IMR-90 (cell line): ENCODE results near the gene CNNM2. TPM values are rescaled to one million over a fixed set of nuclear protein-coding genes. Genes with fewer than 3 reads are reported as not detected.

Experiments used
- ATAC-seq: fragments of 200-7000 bp; cut with Tn5 transposase; 2 replicates; pipeline ENCODE4 v1.9.1; 2020; ENCODE audit warnings: low read depth, mild to moderate bottlenecking, moderate library complexity
- BruUV-seq: library from RNA; stranded (reverse); fragments of 400-500 nt; replicated peaks from 2 replicates; lab custom pipeline; 2021; lab: Mats Ljungman, UMichigan
- CTCF ChIA-PET: fragments of 300-600 bp; formaldehyde crosslinking; extraction: SDS; loops from one replicate; lab custom pipeline; 2021; ENCODE audit warnings: antibody characterized with exemption; lab: Yijun Ruan, JAX
- POLR2A ChIA-PET: fragments of 300-600 bp; sonication (Branson Sonifier 250); formaldehyde crosslinking; loops from one replicate; lab custom pipeline; 2022; ENCODE audit warnings: antibody characterized with exemption; ENCODE audit not compliant: unreplicated experiment; lab: Charles Lee
- DNase-seq: peaks from one replicate; pipeline ENCODE4 v3.0.0; 2013
- H2AFZ ChIP-seq: replicated peaks from 2 replicates; pipeline ENCODE3; 2013; ENCODE audit warnings: low read length, mild to moderate bottlenecking; ENCODE audit not compliant: poor library complexity
- H2AK5ac ChIP-seq: 2 replicates; pipeline ENCODE4 v1.6.1; 2013; ENCODE audit warnings: low read depth, low read length, inconsistent platforms
- H2AK9ac ChIP-seq: replicated peaks from 2 replicates; pipeline ENCODE3; 2013; ENCODE audit warnings: mild to moderate bottlenecking, low read depth, low read length, moderate library complexity; ENCODE audit not compliant: poor library complexity
- H2BK120ac ChIP-seq: 2 replicates; pipeline ENCODE4 v1.6.1; 2013; ENCODE audit warnings: low read depth, low read length, inconsistent platforms
- H2BK15ac ChIP-seq: 3 replicates; pipeline ENCODE4 v1.6.1; 2013; ENCODE audit warnings: low read depth, low read length, inconsistent platforms
- H2BK20ac ChIP-seq: 2 replicates; pipeline ENCODE4 v1.6.1; 2013; ENCODE audit warnings: low read depth, mild to moderate bottlenecking, inconsistent platforms, low read length, moderate library complexity
- H2BK5ac ChIP-seq: 2 replicates; pipeline ENCODE4 v1.6.1; 2013; ENCODE audit warnings: mild to moderate bottlenecking, low read depth, low read length, inconsistent platforms; ENCODE audit not compliant: poor library complexity, severe bottlenecking
- H3K14ac ChIP-seq: replicated peaks from 2 replicates; pipeline ENCODE4 v1.6.1; 2013; ENCODE audit warnings: low read depth, low read length, inconsistent platforms
- H3K18ac ChIP-seq: 2 replicates; pipeline ENCODE4 v1.6.1; 2013; ENCODE audit warnings: low read depth, low read length, control low read depth
- H3K23ac ChIP-seq: 2 replicates; pipeline ENCODE4 v1.6.1; 2013; ENCODE audit warnings: low read depth, low read length, inconsistent platforms
- H3K27ac ChIP-seq: 2 replicates; pipeline ENCODE4 v1.5.1; 2013; ENCODE audit warnings: mild to moderate bottlenecking, control low read depth, low read length; ENCODE audit not compliant: insufficient read depth
- H3K27me3 ChIP-seq: 2 replicates; pipeline ENCODE4 v1.6.1; 2013; ENCODE audit warnings: low read length; ENCODE audit not compliant: control insufficient read depth, insufficient read depth
- H3K36me3 ChIP-seq: 2 replicates; pipeline ENCODE4 v1.6.1; 2013; ENCODE audit warnings: low read length, mixed read lengths; ENCODE audit not compliant: control insufficient read depth, insufficient read depth
- H3K4ac ChIP-seq: 2 replicates; pipeline ENCODE4 v1.6.1; 2013; ENCODE audit warnings: low read depth, low read length, inconsistent platforms
- H3K4me1 ChIP-seq: 2 replicates; pipeline ENCODE4 v1.6.1; 2013; ENCODE audit warnings: low read length, mixed read lengths; ENCODE audit not compliant: control insufficient read depth, insufficient read depth
- H3K4me2 ChIP-seq: 2 replicates; pipeline ENCODE4 v1.6.1; 2013; ENCODE audit warnings: low read depth, mild to moderate bottlenecking, control low read depth, low read length, moderate library complexity
- H3K4me3 ChIP-seq: 2 replicates; pipeline ENCODE4 v1.5.1; 2013; ENCODE audit warnings: low read depth, mild to moderate bottlenecking, control low read depth, low read length, moderate library complexity; ENCODE audit not compliant: insufficient read depth
- H3K56ac ChIP-seq: 2 replicates; pipeline ENCODE4 v1.6.1; 2013; ENCODE audit warnings: low read length, inconsistent platforms; ENCODE audit not compliant: insufficient read depth; ENCODE audit errors: extremely low read depth
- H3K79me1 ChIP-seq, 2 experiments: 2 replicates each; pipeline ENCODE4 v1.6.1; 2013; ENCODE audit warnings: low read length in 2 of 2, inconsistent platforms in 1 of 2, low read depth in 1 of 2
- H3K9ac ChIP-seq: 2 replicates; pipeline ENCODE4 v1.6.1; 2013; ENCODE audit warnings: low read depth, low read length, control low read depth
- H3K9me1 ChIP-seq: 2 replicates; pipeline ENCODE4 v1.6.1; 2013; ENCODE audit warnings: low read length, inconsistent platforms; ENCODE audit not compliant: insufficient read depth
- H3K9me3 ChIP-seq: 2 replicates; pipeline ENCODE4 v1.6.1; 2013; ENCODE audit warnings: low read length; ENCODE audit not compliant: control insufficient read depth, insufficient read depth
- H4K20me1 ChIP-seq: 2 replicates; pipeline ENCODE4 v1.6.1; 2013; ENCODE audit warnings: low read length, inconsistent platforms; ENCODE audit not compliant: insufficient read depth
- H4K5ac ChIP-seq: 2 replicates; pipeline ENCODE4 v1.6.1; 2013; ENCODE audit warnings: mild to moderate bottlenecking, low read depth, low read length, control low read depth
- H4K8ac ChIP-seq, 2 experiments: 2 replicates each; pipeline ENCODE4 v1.6.1; 2013; ENCODE audit warnings: low read depth in 2 of 2, low read length in 2 of 2, control low read depth in 1 of 2, inconsistent platforms in 1 of 2
- H4K91ac ChIP-seq: 2 replicates; pipeline ENCODE4 v1.6.1; 2013; ENCODE audit warnings: low read depth, low read length, inconsistent platforms; ENCODE audit not compliant: insufficient read depth
- BHLHE40 ChIP-seq: fragments of 150-350 bp; IDR thresholded peaks from 2 replicates; pipeline ENCODE4 v1.6.1; 2016; ENCODE audit warnings: mild to moderate bottlenecking, low read depth, low read length
- MAZ ChIP-seq: IDR thresholded peaks from 2 replicates; pipeline ENCODE4 v1.6.1; 2012; ENCODE audit warnings: low read depth, mild to moderate bottlenecking, low read length, improper control_type of control experiment, moderate library complexity, borderline replicate concordance
- NFE2L2 ChIP-seq: fragments of 150-350 bp; IDR thresholded peaks from 2 replicates; pipeline ENCODE4 v1.6.1; 2016; ENCODE audit warnings: low read depth, mild to moderate bottlenecking, low read length
- RAD21 ChIP-seq: IDR thresholded peaks from 2 replicates; pipeline ENCODE4 v1.6.1; 2012; ENCODE audit warnings: low read length, improper control_type of control experiment
- RCOR1 ChIP-seq: IDR thresholded peaks from 2 replicates; pipeline ENCODE4 v1.6.1; 2012; ENCODE audit warnings: mild to moderate bottlenecking, low read length, improper control_type of control experiment; ENCODE audit not compliant: insufficient replicate concordance
- SMC3 ChIP-seq: fragments of 150-350 bp; IDR thresholded peaks from 2 replicates; pipeline ENCODE4 v1.6.1; 2016; ENCODE audit warnings: low read depth, mild to moderate bottlenecking, antibody characterized with exemption, low read length, moderate library complexity
- WGBS, 2 experiments: methylation state at CpG; one replicate each; pipeline versions ENCODE4 v1.1.5 to v1.1.7; 2013; ENCODE audit warnings: missing lambda C conversion rate in 2 of 2; ENCODE audit not compliant: insufficient read length in 1 of 2; ENCODE audit errors: extremely low coverage in 2 of 2; 5-methylcytosine and 5-hydroxymethylcytosine counted together
- dilution Hi-C: fragments of 300-500 bp; cut with HindIII; formaldehyde crosslinking; loops from one replicate; pipeline ENCODE4 v1.14.3; 2018; ENCODE audit warnings: low sequenced_read_pairs; ENCODE audit not compliant: unreplicated experiment
- in situ Hi-C: fragments of 300-500 bp; cut with MboI; formaldehyde crosslinking; loops from 3 replicates; pipeline ENCODE4 v1.14.3; 2019; ENCODE audit warnings: low sequenced_read_pairs, inconsistent platforms, mixed read lengths
- intact Hi-C: fragments of 100-400 bp; cut with micrococcal nuclease; formaldehyde crosslinking; loops from 2 replicates; pipeline ENCODE4 v1.10.0; 2022
- polyA plus RNA-seq, 3 experiments: library from polyadenylated mRNA; depleted of rRNA; stranded (reverse); fragments of >200 nt; gene quantifications; 2 replicates each; pipeline ENCODE4 v1.2.3, GENCODE V29; 2012; ENCODE audit warnings: low replicate concordance in 1 of 3
- total RNA-seq: library from RNA; depleted of rRNA; stranded (reverse); fragments of >200 nt; gene quantifications from 2 replicates; pipeline ENCODE4 v1.2.3, GENCODE V29; 2012

The CNNM2 gene
- total and polyA plus RNA-seq, 2 of the 4 experiments (the other 2 are of a cell fraction): 4.7 to 5.6 TPM

GRCh38 chr10:102964713-102965112 lies 46.6 kb downstream of the CNNM2 start:
- Histone ChIP-seq H3K4me2 (no peak overlapping the region), H3K56ac (no peak overlapping the region), H2BK20ac (no peak overlapping the region), H3K9me1 (peaks cover 7% of the 10 kb centered on the region), H2AK9ac (no peak overlapping the region), H3K4ac (0 out of 2 replicates have a peak overlapping the region, but pooled peaks have one; percentile 15), H3K18ac (no peak overlapping the region), H4K8ac (no peak overlapping the region), H3K27me3 (no peaks in the 10 kb centered on the region), H4K5ac (0 out of 2 replicates have a peak overlapping the region, but pooled peaks have one; percentile 53), H2BK5ac (no peak overlapping the region), H3K14ac (no peak overlapping the region), H3K4me1 (peaks cover 10% of the 10 kb centered on the region), H4K20me1 (no peaks in the 10 kb centered on the region; the same call in 1 of the 2 replicates), H3K36me3 (no peaks in the 10 kb centered on the region), H3K9ac (no peak overlapping the region), H3K27ac (no peak overlapping the region), H3K9me3 (no peaks in the 10 kb centered on the region), H2BK15ac (no peak overlapping the region), H2AFZ (no peak overlapping the region), H3K4me3 (no peak overlapping the region), H4K91ac (no peak overlapping the region; the same call in 1 of the 2 replicates), H2BK120ac (no peak overlapping the region), H3K79me1 (peaks cover 10 to 58% of the 10 kb centered on the region in 2 experiments; a peak in 3 of 4 replicates), H3K23ac (no peak overlapping the region), H2AK5ac (peak overlapping the region; percentile 17; the same call in 1 of the 2 replicates)
- no peak for TF ChIP-seq BHLHE40
- TF ChIP-seq MAZ: no peak
- no peak for TF ChIP-seq RAD21
- TF ChIP-seq RCOR1: no peak
- no peak for TF ChIP-seq NFE2L2
- no peak for TF ChIP-seq SMC3
- DNase-seq: no peak
- ChIA-PET CTCF (no interaction called here), POLR2A (no interaction called here)
- BruUV-seq: no TSS peak
- intact Hi-C loops: no loop called here
- ATAC-seq: no peak
- in situ Hi-C loops: no loop called here
- dilution Hi-C loops: no loop called here
- no CpG with 5 or more reads among the region's 8 CpGs for WGBS, 2 experiments
